A673 (cell line): Measurements from ENCODE around the gene ITPKB.

ENCODE experiments used
- CTCF ChIP-seq: fragments of 300-800, 200-600 bp; sonication (generic); conservative IDR thresholded peaks from 2 replicates; pipeline ENCODE4 v1.5.1; 2017; ENCODE audit warnings: low read depth, mild to moderate bottlenecking, antibody characterized with exemption, low read length, moderate library complexity, mixed read lengths
- EZH2 ChIP-seq: fragments of 200-600 bp; sonication (generic); IDR thresholded peaks from 2 replicates; pipeline ENCODE4 v1.6.1; 2017; ENCODE audit warnings: borderline replicate concordance, low read depth, mild to moderate bottlenecking, mixed read lengths, antibody characterized with exemption, low read length; ENCODE audit not compliant: poor library complexity, severe bottlenecking

DNA sequence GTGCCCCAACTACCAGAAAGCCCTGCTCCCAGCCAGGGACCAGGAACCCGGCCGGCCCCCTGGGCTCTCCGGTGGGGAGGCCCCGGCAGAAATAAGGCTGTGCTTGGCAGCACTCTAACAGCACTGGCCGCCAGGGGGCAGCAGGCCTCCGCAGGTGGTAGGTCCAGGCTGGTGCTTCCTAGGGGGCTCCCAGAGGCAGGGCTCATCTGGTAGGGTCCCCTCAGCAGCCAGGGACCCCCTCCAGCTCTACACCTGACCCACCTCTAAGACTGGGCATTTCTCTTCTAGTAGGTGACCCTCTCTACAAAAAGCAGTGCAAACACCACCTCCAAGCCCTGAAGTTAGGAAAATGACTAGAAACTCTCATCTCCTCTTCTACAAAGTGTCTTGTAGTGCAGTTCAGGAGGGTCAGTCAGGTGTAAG, 104.9 kb downstream of the ITPKB start:
- peak; percentile 95 for TF ChIP-seq CTCF
- TF ChIP-seq EZH2: no peak
